GM18868 (cell line): ENCODE measurements around the gene HEPACAM2.

Source experiments
- ATAC-seq: cut with Tn5 transposase; IDR thresholded peaks from one replicate; pipeline ENCODE4 v1.9.1; 2021; ENCODE audit warnings: mild to moderate bottlenecking, moderate library complexity; ENCODE audit not compliant: unreplicated experiment

HEPACAM2 gene

DNA sequence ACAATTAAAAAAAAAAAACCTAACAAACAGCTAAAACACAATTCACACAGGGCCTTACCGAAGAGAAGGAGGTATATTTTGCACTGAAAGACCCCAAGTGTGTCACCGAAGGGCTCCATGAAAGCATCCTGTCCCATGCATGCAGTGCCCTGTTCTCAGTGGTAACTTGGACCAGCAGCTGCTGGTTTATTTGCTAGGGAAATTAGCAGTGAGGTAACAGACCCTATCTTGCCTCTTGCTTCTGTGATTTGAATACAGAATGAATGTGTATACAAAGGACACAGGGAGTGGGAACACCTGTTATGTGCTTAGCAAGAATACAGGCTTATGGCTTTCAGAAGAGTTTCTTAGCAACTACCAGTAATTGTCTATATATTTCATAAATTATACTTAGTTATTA lies at the start of gene HEPACAM2:
Gene HEPACAM2, minus strand, starts transcription at position 160 of the 400 bp plus-strand sequence.
- no peak for ATAC-seq

DNA sequence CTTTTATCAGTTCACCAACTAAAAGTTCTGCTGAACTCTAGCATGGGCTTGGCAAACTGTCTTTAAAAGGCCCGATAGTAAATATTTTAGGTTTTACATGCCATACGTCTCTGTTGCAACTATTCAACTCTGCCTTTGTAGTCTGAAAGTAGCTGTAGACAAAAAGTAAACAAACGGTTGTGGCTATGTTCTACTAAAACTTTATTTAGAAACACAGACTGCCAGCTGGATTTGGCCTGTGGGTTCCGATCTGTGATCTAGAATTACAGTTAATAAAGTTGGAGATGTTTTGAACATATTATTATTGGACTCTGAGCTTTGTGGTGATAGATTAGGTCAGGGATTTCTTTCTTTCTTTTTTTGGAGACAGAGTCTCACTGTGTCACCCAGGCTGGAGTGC lies 39.0 kb upstream of the HEPACAM2 start:
- no peak for ATAC-seq

DNA sequence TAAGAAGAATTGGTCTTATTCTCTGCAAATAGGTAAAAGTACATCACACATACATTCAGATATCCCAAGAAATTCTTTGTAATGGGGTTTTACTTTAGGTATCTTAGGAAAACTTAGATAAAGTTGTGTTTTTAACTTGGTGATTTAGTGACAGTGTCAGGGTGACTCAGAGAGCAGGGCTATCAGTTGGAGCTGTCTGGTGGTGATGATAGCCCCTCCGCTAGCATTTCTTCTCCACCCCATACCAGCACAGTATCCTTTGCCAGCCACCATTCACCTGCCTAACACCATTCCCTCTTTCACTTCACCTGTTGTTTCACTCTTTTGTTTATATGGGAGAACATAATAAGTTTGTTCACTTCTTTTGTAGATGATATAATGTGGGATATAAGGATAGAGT lies 36.3 kb upstream of the HEPACAM2 start:
- no peak for ATAC-seq

DNA sequence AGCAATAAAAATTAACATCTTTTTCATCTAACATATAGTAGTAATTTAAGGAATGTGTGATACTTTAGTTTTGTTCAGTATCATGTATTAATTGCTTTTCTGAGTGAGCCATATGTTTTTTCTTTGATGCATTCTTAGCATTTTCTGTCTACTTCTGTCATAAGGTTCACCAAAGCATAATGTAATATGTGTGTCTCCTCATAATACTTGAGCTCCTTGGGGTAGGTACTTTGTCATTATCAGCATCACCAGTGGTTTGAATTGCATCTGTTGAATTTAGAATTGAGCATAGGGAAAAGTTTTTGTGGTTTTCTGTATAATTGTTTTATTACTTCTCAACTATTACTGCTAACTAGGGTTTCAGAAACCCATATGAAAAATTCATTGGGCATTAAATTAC lies 32.4 kb upstream of the HEPACAM2 start:
- ATAC-seq: no peak

DNA sequence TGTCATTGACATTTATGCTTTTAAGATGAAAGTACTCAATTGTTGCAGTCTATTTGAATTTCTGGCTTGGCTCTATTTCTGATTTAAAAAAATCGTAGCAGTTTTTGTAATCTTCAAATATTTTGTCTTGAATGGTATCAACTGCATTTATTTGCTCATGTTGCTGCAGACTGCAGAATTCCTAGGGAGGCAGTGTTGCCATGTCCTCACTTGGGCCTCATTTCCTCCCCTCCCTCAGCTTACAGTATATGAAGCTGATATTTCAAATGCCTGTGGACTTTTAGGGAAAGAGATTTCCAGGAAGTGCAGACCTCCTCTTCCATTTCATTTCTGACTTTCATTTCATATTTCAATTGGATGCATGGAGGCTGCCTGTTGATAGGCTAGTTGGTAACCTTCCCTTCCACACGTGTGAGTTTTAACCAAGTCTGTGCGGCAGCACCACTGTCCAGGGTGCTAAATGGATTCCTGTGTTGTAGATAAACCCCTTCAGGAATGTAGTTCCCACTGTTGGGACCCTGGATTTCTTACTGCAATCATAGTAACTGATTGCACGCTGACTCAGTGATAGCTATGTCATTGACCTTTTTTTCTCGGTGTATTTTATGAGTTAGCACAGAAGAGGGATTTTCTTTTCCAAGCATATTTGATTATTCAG lies 23.4 kb upstream of the HEPACAM2 start:
- no peak for ATAC-seq

DNA sequence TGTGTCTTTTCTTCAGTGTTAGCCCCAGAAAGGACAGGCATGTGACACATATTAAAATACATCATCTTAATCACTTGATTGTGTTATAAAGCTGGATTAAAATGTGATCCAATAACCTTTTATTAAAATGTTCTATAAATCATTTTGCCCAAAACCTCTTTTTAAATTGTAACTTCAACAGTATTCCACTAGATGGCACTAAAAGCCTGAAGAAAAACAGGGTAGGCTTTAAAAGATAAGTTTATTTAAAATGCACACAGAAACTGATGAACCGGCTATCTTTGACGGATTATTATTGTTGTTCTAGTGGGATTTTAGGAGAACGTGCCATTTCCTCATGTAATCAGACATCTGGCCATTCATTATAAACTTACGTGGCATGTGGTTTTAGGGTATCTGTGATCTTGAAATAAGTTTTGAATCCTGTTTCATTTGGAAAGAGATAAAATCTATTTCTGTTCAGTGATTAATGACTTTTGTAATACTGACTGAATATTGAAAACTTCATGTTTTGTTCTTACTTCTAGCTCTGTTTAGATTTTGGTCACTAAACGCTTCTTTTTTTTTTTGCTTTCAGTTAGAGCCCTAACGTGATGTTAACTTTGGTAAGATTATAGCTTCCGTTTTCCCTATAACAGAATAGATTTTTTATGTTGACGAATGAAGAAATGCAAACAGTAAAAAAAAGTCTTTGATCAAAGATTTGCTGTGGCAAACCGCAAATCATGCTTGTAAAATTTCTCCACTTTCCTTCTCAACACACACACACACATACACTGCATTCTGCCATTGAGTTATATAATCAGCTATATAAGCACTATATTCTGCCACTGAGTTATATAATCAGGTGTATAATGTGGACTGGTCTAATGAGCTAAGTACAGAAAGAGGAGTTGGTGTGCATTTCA lies 19.5 kb upstream of the HEPACAM2 start:
- no peak for ATAC-seq

DNA sequence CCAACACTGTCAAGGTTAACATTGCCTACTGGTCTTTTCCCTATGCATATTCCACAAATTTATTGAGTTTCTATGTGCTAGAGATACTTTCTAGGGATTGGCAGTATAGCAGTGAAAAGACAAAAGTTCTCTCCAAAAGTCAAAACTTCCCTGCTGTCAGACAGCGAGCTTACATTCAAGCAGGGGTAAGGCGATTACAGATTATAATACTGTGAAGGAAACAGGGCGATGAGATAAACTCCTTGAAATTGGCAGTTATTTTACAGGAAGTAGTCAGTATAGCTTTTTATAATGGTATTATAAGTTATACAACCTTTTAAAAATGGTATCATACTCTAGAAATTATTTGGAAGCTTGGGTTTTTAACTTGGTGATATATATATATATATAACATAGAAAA lies 15.8 kb upstream of the HEPACAM2 start:
- no peak for ATAC-seq

DNA sequence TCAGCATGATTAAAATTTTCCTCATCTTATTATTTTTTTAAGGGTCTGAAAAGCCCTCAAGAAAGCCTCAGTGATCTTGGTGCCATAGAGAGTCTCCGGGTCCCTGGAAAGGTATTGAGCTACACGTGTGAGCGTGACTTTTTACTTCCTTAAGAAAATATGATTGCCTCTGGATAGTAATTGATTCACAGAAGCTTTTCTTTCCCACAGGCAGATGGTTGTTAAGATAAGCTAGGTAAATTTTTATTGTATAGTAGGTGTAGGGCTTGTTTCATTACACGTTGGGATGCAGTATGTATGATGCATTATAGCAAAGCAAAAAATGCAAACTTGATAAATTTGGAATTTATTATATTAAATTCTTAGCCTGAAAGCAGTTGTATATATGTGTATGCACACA lies 13.6 kb upstream of the HEPACAM2 start:
- ATAC-seq: no peak

DNA sequence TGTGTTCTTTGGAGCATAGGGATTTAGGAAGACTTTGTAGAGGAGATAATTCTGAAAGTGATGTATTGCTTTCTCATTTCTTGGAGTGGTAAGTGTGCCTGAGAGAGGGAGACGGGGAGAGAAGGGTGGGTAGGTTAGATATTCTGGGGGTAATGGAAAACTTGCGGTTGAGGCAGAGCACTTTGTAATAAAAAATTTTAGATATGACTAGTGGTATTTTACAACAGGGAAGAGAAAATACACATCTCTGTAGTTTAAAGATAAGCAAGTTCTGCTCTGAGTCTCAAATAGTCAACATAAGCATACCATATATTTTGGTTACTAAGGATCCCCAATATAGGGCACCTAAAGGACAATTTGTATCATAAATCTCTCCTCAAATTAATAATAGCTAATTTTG lies 12.5 kb upstream of the HEPACAM2 start:
- peak; percentile 65 for ATAC-seq

DNA sequence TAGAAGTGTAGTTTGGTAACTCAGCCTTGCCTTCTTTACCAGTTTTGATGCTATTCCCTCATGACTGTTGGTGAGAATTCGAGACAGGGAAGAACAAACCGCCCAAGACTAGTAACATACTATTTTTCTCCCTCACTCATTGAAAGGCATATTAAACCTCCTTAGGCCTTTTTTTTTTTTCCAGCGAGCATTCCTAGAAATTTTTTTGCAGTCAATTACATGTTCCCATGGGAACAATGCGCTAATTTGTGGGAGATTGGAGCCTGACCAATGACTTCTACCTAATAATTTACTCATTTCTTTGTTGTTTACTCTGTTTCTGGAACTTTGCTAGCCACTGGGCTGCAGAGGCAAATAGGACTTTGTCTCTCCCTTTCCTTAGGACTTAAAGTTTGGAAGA lies 11.9 kb upstream of the HEPACAM2 start:
- no peak for ATAC-seq

DNA sequence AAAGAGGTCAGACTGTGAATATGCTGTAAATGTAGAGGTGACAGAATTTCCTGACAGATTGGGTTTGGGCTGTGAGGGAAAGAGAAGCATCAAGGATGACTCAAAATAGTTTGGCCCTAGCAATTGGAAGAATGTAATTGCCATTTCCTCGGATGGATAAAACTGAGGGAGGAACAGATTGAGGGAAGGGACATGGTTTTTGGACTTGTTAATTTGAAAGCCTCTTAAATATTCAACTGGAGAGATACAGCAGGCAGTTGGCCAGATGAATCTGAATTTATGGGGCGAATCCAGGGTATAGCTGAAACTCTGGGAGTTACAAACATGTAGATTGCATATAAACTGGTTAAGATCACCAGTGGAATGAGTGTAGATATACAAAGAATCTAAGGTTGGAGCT lies 9.3 kb upstream of the HEPACAM2 start:
- no peak for ATAC-seq

DNA sequence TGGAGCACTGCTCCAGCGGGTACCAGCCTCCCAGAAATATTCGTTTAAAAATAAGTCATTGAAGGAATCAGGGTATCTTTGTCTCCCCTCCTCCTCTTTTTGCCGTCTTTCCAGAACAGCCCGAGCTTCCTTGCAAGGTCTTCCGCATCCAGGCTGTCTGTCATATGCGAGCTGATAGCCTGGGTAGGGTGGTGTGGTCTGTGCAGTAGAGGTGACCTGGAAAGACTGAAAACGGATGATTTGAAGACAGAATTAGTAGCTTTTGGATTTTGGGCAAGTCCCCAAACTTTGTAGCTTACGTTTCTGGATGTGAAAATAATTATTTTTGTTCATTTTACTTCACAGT lies 6.4 kb upstream of the HEPACAM2 start:
- ATAC-seq: peak; percentile 1

DNA sequence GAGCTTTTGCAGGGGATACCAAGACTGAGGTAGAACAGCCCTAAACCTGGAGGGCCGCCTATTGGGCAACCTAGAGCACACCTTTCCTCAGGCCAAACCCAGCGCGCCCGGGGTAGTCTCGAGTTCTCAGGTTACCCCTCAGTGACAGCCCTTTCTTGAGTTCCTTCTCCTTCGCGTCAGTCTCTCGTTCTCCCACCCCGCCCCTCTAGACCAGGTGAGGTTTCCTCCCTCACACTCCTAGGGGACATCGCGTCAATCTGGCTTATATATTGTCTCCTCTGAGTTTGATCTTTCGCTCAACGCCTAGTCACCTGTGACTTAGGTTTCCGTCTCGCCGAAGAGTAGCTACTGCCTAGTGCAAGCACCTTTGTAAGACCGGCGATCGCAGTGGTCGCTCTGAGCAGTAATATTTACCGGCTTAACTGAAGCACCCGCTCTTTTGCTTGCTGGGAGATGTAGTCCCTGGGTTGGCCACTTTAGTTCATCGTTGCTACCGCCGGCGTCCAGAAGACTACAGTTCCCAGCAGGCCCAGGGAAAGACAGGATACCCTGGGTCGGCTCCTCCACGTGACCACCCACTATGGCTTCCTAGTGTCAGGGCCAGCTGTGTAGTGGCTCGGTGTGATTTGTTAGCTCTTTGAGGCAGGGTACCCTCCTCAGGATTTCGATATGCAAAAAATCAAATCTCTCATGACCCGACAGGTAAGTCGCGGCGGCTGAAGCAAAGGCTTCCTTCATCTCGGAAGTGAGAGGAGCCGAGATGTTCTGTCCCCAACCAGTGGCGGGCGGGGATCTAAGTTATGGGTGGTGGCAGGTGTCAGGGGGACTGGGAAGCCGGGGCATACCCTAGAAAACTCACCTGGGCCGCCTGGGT lies 5.8 kb upstream of the HEPACAM2 start, which contains the start of gene VPS50:
Gene VPS50, plus strand, starts transcription at position 568 of the 874 bp plus-strand sequence. Its CDS starts 102 bp downstream, at position 670.
- peak; percentile 99 for ATAC-seq

DNA sequence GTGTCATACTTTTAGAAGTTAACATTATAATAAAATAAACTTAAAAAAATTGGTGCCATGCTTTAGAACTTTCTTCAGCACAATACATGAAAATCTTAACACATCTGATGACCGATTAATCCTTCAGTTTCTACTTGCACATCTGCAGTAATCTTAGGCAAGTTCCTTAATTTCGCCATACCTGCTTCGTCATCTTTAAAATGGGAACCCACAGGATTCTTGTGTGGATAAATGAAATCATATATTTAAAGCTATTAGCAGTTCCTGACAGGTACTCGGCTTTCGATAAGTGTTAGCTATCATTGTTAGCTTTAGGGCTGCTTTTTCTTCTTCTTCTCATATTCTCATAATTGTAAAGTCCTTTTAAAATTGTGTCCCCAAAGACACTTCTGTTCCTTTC lies 5.0 kb upstream of the HEPACAM2 start:
- ATAC-seq: no peak

DNA sequence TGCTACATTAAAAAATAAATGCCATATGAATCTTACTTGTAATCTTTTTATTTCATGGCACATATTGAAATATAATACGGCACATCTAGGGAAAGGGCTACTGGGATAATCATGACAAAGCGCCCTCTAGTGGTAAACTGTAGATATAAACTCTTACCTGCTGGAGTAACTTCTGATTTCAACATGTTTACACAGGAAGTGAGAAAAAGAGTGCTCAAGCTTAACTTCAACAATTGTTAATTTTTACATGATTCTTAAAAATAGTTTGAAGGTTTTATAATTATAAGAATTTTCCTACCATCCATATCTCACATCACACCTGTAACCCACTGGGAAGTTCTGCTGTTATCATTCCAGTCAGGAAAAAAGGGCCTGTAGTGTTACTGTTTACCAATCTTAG lies 2.0 kb upstream of the HEPACAM2 start:
- ATAC-seq: peak; percentile 23

DNA sequence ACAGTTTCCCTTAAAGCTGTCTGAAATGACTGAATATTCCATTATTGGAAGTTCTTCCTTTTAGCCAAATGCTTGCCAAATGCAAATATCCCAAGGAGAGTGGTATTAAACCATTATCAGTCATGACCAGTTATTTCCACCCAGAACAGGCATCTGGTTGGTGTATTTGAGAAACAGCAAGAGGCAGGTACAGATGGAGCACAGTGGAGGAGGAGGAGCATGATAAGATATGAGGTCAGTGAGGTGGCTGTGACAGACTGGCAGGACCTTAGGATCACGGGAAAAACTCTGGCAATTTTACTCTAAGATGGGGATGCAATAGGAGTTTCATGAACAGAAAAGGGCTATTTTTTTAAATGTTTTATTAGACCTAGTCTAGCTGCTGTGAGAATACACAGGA lies 6.4 kb downstream of the HEPACAM2 start:
- ATAC-seq: no peak

DNA sequence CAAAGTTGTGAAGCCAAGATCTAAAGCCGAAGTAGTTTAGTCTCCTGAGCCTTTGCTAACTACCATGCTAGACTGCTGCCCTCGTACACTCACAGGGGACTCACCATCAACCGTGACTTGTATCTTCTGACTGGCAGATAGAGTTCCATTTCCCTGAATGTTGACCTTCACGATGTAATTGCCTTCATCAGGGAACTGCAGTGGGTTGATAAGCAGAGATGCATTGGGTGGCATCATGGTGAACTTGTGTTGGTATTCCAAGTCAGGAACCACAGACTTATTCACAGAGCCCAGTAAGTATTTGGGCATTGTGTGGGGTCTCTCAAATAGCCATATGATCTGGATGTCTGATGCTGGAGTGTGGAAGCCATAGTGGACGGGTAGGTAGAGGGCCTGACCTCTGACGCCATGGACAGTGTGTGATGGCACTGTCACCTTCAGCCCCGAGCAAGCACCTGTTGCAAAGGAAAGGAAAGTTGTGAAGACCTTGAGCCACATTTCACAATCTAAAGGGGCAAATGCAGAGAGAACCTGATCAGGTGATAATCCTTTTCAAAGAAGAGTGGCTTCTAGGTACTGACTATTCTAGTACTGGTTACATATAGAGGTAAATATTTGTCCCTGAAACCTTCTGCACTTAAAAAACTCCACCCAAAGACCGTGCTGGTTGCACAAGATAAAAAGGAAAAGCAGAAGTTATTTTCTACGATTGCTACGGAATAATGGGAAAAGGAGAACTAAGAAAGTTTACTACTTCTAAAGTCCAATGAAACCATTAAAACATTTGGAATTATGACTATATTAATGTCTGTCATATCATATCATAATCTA lies 7.1 kb downstream of the HEPACAM2 start:
- ATAC-seq: no peak

DNA sequence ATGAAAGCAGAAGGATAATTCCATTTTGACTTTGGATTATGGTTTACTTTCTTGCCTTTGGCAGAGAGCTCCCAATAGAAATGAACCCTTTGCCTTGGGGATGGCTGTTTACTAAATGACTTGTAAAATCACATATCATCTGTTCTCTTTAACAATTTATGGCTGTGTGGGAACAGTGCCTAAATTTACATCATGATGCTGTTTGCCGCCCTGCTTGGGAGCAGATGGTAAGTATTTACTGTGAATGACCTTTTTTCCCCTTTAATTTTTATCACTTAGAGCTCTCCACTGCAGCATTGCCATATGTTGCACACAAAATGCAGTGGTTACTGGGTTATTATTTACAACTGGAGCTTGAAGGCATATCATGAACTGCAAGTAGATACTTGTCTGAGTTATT lies 13.4 kb downstream of the HEPACAM2 start:
- no peak for ATAC-seq

DNA sequence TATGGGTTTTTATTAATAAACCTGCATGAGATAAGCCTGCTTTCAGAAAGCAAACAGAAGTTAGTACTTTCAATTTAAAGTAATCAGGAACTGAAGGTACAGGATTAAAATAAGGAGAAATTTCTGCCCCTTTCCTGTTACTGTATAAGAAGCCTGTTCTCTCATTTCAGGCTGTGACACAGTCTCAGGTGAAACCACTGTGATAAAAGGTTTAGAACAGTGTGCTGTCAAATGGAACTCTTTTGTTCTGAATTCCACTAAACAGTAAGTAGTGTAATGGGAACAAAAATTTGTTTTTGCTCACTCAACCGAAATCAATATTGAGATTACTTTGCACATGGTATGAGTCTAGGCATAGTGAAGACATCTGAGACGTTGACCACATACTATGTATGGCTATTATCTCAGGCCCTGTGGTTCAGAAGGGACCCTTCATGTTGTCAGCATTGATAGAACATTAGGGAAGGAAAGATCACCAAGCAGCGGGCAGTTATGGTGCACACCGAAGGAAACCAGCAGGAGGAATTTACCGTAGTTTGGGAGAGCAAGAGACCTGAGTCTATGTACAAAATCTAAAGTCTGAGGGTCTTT lies 14.9 kb downstream of the HEPACAM2 start:
- ATAC-seq: no peak

DNA sequence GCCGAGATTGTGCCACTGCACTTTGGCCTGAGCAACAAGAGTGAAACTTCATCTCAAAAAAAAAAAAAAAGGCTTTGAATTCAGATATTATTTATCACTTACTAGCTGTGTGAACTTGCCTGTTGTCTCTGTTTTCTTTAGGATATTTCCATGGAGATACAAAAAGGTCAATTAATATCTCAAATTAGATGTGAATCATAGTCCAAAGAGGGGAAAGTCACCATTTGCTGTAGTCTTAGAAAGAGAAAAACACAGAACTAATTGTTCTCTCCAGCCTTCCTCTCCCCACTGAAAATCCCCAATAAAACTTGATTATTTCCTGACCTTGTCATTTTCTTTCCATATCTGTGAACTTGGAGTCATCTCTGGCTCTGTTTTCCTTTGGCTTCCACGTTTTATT lies 21.2 kb downstream of the HEPACAM2 start:
- ATAC-seq: no peak
